HEK293 (cell line): ENCODE results near the gene TES.

Source experiments
- ELK4 ChIP-seq: IDR thresholded peaks from 2 replicates; pipeline ENCODE4 v1.6.1; 2011; ENCODE audit warnings: mild to moderate bottlenecking, low read depth, low read length, borderline replicate concordance
- GLI2 ChIP-seq: fragments of 450-650 bp; formaldehyde crosslinking; IDR thresholded peaks from 2 replicates; pipeline ENCODE4; 2017; ENCODE audit warnings: missing biosample characterization, missing genetic modification characterization, low read depth, borderline replicate concordance
- HOXD13 ChIP-seq: sonication (generic); formaldehyde crosslinking; IDR thresholded peaks from 2 replicates; pipeline ENCODE4 v1.8.0; 2022; ENCODE audit warnings: missing genetic modification reagents, borderline replicate concordance
- OVOL3 ChIP-seq: fragments of 450-650 bp; formaldehyde crosslinking; IDR thresholded peaks from 2 replicates; pipeline ENCODE4 v1.5.1; 2016; ENCODE audit warnings: missing biosample characterization, missing genetic modification characterization
- PRDM1 ChIP-seq: fragments of 450-650 bp; formaldehyde crosslinking; IDR thresholded peaks from 2 replicates; pipeline ENCODE4; 2016; ENCODE audit warnings: missing biosample characterization, missing genetic modification characterization
- PRDM2 ChIP-seq: fragments of 450-650 bp; formaldehyde crosslinking; IDR thresholded peaks from 2 replicates; pipeline ENCODE4 v1.5.1; 2016; ENCODE audit warnings: missing biosample characterization, missing genetic modification characterization, borderline replicate concordance
- ZBTB17 ChIP-seq: fragments of 450-650 bp; formaldehyde crosslinking; IDR thresholded peaks from 2 replicates; pipeline ENCODE4 v1.5.1; 2016; ENCODE audit warnings: missing biosample characterization, missing genetic modification characterization
- ZNF157 ChIP-seq: fragments of 450-650 bp; formaldehyde crosslinking; IDR thresholded peaks from 2 replicates; pipeline ENCODE4 v1.5.1; 2016; ENCODE audit warnings: missing biosample characterization, missing genetic modification characterization
- ZNF26 ChIP-seq: fragments of 450-650 bp; formaldehyde crosslinking; IDR thresholded peaks from 2 replicates; pipeline ENCODE4 v1.5.1; 2016; ENCODE audit warnings: missing biosample characterization, missing genetic modification characterization
- ZNF280C ChIP-seq: fragments of 450-650 bp; formaldehyde crosslinking; IDR thresholded peaks from 2 replicates; pipeline ENCODE4 v1.5.1; 2016; ENCODE audit warnings: missing biosample characterization, missing genetic modification characterization
- ZNF280D ChIP-seq: fragments of 450-650 bp; formaldehyde crosslinking; IDR thresholded peaks from 2 replicates; pipeline ENCODE4 v1.5.1; 2016; ENCODE audit warnings: missing biosample characterization, missing genetic modification characterization
- ZNF449 ChIP-seq: fragments of 450-650 bp; formaldehyde crosslinking; IDR thresholded peaks from 2 replicates; pipeline ENCODE4 v1.5.1; 2017; ENCODE audit warnings: missing biosample characterization, mild to moderate bottlenecking, missing genetic modification characterization, moderate library complexity
- ZNF610 ChIP-seq: fragments of 450-650 bp; formaldehyde crosslinking; IDR thresholded peaks from 2 replicates; pipeline ENCODE4 v1.5.1; 2016; ENCODE audit warnings: missing biosample characterization, missing genetic modification characterization, borderline replicate concordance
- ZNF629 ChIP-seq: fragments of 450-650 bp; formaldehyde crosslinking; IDR thresholded peaks from 2 replicates; pipeline ENCODE4 v1.5.1; 2017; ENCODE audit warnings: missing biosample characterization, missing genetic modification characterization
- ZNF645 ChIP-seq: fragments of 450-650 bp; formaldehyde crosslinking; IDR thresholded peaks from 2 replicates; pipeline ENCODE4; 2016; ENCODE audit warnings: missing biosample characterization, missing genetic modification characterization
- ZNF843 ChIP-seq: fragments of 450-650 bp; formaldehyde crosslinking; IDR thresholded peaks from 2 replicates; pipeline ENCODE4 v1.5.1; 2016; ENCODE audit warnings: missing biosample characterization, missing genetic modification characterization
- ZSCAN5A ChIP-seq: fragments of 450-650 bp; formaldehyde crosslinking; IDR thresholded peaks from 2 replicates; pipeline ENCODE4 v1.5.1; 2016; ENCODE audit warnings: missing biosample characterization, missing genetic modification characterization

The TES gene

GRCh38 chr7:116200963-116201362, 9.4 kb upstream of the TES start (continued):
- TF ChIP-seq ZNF280C (tag by site-specific recombination) (no peak), ZSCAN5A (tag by site-specific recombination) (no peak), ZNF843 (peak; percentile 90), ZNF157 (tag by site-specific recombination) (no peak), ZBTB17 (tag by site-specific recombination) (0 out of 2 replicates have a peak, but pooled peaks have one; percentile 49), OVOL3 (tag by site-specific recombination) (peak; percentile 74; the same call in 1 of the 2 replicates), PRDM2 (tag by site-specific recombination) (no peak), ZNF629 (peak; percentile 78; the same call in 1 of the 2 replicates), ZNF610 (tag by site-specific recombination) (0 out of 2 replicates have a peak, but pooled peaks have one; percentile 39), ZNF26 (tag by site-specific recombination) (no peak), HOXD13 (CRISPR knock-in tag) (no peak), ZNF449 (tag by site-specific recombination) (peak; percentile 37; the same call in 1 of the 2 replicates), PRDM1 (no peak), ZNF280D (no peak), ELK4 (no peak), GLI2 (peak; percentile 32; the same call in 1 of the 2 replicates), ZNF645 (tag by site-specific recombination) (no peak)
